Measurements from ENCODE around the gene CDC16.

- TF ChIP-seq ZNF398 (tag by site-specific recombination; IDR thresholded peaks at IDR 0.05) (no peak), CTCF (tag by site-specific recombination; IDR thresholded peaks at IDR 0.05) (no peak), ZNF629 (tag by site-specific recombination; IDR thresholded peaks at IDR 0.05) (no peak), ZEB2 (tag by site-specific recombination; IDR thresholded peaks at IDR 0.05) (no peak), ZNF792 (tag by site-specific recombination; IDR thresholded peaks at IDR 0.05) (no peak)
Observed at GRCh38 chr13:114208134-114208533, 26.6 kb upstream of the CDC16 start.
